ENCODE results near the gene FHOD3.

DNA sequence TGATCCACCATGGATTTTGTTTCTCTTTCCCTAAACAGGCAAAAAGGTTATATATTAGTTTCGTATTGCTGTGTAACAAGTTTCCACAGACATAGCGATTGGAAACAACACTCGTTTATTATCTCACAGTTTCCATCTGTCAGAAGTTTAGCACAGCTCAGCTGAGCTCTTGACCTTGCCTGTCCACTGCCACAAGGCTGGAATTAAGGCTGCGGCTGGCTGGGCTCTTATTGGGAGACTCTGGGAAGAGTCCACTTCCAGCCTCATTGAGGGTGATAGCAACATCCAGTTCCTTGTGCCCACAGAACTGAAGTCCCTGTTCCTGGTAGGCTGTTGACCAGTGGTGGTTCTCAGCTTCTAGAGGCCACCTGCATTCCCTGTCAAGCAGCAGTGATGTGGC lies 410.9 kb downstream of the FHOD3 start:
- TF ChIP-seq CTCF (conservative IDR thresholded peaks at IDR 0.05; ENCODE audit: low read depth, low read length) (no peak), EZH2 (IDR thresholded peaks at IDR 0.05; ENCODE audit: borderline replicate concordance, low read depth, low read length, poor library complexity, severe bottlenecking) (no peak)

Measured in A673 (cell line).